Stimulated activated CD8-positive, alpha-beta memory T cell treated with anti-CD3 and anti-CD28 coated beads, Interleukin-2, amount 100 ng/mL, for 1 hour (primary cell): Measurements from ENCODE around the gene CAP2.
"Not testable (repeated sequence)": the region's sequence is repeated elsewhere in the genome, so short reads cannot be mapped to it uniquely, and the experiment has no call there.

ENCODE experiments used
- DNase-seq, 2 donors: peaks; one replicate each; pipeline ENCODE4 v3.0.0-alpha.2; 2020; ENCODE audit warnings: low read depth in 2 of 2

Gene CAP2

DNA sequence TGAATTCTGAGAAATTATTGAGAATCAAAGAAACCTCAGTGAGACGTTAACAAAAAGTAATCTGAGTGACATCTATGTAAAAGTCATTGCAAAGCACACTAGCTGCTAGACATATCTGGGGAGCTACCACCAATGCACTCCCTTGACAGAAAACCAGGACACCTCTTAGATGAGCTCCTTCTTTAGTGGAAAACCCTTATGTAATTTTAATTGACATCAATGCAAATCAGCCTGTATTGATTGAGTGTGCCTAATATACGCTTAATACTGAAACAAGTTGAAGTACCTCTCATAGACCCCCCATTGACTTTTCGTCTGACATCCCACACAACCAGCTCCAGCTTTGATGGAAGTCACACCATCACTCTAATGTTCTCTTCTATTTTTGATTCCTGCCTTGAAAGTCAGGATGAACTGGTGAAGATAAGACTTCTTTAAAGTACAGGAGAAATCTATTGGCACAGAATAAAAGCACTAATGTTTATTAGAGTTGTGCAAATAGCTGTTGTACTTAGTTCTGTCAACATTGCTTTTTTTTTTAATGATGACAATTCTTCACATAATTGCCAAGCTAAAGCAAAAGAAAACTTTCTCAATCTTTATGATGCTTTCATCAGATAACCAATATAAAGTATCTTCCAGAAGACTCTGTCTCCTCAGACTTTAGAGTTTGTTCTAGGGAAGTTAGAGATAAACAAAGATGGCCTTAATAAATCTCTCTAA, 108.7 kb downstream of the CAP2 start:
- no peak for DNase-seq

- DNase-seq = no peak
These were observed 109.7 kb downstream of the CAP2 start for GRCh38 chr6:17503051-17503450.

DNA sequence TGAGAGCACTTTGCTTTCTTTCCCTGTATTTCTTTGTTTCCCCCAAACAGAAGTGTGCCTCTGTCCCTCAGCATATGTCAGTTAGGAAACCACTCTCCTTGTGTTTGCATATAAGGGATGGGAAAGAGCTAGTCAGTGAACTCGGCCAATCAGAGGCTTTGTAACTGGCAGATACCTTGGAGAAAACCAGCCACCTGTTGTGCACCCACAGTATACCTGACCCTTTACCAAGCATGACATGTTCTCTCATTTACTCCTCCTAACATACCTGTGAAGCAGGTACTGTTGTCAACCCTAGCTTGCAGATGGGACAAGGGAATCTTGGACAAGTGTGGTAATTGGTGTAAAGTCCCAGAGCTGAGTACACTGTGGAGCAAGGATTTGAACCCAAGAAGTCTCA, 110.6 kb downstream of the CAP2 start:
- no peak for DNase-seq

- DNase-seq = no peak
These were observed 111.7 kb downstream of the CAP2 start for GRCh38 chr6:17505062-17505476.

GRCh38 chr6:17505767-17506280, 112.4 kb downstream of the CAP2 start:
- no peak for DNase-seq

- DNase-seq = no peak
These were observed 113.1 kb downstream of the CAP2 start for GRCh38 chr6:17506531-17506930.

- no peak for DNase-seq
These were observed 113.6 kb downstream of the CAP2 start for GRCh38 chr6:17506962-17507361.

- DNase-seq = no peak
These were observed 117.7 kb downstream of the CAP2 start for GRCh38 chr6:17511084-17511483.

DNA sequence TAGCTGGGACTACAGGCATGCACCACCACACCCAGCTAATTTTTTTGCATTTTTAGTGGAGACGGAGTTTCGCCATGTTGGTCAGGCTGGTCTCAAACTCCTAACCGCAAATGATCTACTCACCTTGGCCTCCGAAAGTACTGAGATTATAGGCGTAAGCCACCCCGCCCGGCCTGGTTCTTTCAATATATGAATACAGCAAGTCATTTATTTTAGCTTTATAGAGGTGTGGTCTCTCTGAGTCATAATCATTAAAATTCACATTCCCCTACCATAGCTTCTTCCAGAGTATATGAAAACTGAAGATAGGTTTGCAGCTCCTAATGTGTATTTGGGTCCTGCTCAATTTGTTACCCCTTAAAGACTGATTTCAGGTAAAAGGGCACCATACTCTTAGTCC, 118.2 kb downstream of the CAP2 start:
- DNase-seq = no peak

- DNase-seq = no peak
These were observed 125.7 kb downstream of the CAP2 start for GRCh38 chr6:17519120-17519519.

GRCh38 chr6:17525637-17526036, 132.2 kb downstream of the CAP2 start:
- DNase-seq = no peak

- no peak for DNase-seq
These were observed 133.7 kb downstream of the CAP2 start for GRCh38 chr6:17527076-17527475.

DNA sequence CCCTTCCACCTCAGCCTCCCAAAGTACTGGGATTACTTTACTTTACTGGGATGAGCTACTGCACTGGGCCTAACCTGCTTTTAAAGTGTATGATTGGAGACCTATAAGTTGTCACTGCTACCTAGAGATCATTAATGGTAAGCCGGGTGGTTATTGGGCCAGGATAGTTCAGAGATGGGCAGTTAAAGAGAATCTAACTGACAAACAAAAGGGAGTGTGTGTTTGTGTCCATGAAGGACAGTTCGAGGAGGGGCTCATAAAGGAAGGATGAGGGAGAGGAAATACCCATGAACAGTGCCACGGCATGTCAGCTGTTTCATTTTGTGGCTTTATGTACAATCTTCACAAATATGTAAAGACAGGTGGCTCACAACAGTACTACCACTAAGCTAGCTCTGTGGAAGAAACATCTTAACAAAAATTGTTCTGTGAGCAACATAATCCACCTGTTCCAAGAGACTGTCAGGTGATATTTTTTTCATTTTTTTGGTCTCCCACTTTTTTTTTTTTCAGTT, 137.0 kb downstream of the CAP2 start:
- DNase-seq = no peak

GRCh38 chr6:17536586-17536985, 143.2 kb downstream of the CAP2 start:
- no peak for DNase-seq

DNA sequence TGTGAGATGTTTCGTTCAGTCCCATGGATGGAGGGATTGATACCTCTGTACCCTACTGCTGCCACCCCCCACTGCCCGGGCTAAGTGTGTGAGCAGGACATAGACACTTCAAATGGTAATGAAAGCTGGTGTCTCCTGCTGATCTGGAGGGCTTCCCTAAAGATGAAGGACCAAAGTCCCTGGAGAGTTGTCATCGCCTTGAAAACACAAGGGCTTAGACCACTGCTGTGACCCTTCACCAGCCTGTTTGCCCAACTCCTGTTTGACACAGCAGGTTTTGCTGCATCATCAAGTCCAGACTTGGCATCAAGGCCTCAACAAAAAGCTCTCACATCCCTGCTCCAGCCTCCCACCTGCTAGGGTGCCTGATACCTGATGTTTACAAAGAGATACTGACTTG, 148.8 kb downstream of the CAP2 start:
- no peak for DNase-seq

DNA sequence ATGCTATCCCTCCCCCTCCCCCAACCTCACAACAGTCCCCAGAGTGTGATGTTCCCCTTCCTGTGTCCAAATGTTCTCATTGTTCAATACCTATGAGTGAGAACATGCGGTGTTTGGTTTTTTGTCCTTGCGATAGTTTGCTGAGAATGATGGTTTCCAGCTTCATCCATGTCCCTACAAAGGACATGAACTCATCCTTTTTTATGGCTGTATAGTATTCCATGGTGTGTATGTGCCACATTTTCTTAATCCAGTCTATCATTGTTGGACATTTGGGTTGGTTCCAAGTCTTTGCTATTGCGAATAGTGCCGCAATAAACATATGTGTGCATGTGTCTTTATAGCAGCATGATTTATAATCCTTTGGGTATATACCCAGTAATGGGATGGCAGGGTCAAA, 152.3 kb downstream of the CAP2 start:
- DNase-seq = not testable (repeated sequence)

GRCh38 chr6:17551383-17551958, 158.1 kb downstream of the CAP2 start:
- no peak for DNase-seq

DNA sequence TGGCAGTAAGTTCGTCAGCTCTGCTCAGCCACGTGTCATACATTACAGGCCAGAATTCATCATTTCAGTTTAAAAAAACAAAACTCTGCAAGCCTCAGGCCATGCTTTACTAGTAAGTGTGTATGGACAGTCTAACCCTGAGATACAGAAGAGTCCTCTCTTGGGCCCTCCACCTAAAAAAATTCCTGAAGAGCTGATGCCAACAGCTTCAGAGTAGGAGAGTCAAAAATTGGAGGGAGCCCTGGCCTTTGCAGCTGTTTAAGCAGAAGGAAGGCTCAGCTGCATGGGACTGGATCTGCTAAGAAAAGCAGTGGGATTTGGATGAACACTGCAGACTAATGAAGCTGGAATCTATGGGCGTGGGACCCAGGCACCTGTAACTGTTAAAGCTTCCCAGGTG, 159.5 kb downstream of the CAP2 start:
- DNase-seq = no peak

GRCh38 chr6:17556014-17556413, 162.6 kb downstream of the CAP2 start:
- no peak for DNase-seq

DNA sequence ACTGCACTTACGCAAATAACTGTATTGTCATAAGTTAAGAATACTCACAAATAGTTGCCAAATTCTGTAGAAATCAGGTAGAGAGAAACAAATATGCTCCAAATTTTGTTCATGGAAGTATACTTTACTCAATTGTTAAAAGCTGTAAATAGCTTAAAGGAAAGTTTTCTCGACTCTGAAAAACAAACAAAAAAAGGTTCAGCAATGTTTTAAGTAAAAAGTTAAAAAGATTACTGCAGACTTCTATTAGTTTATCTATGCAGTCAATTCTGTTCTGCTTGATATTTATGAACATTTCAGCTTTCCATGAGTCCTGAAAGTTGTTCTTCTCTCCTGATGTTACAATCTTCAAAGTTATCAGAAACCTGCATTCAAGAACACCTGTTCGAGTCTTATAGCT, 169.2 kb downstream of the CAP2 start:
- DNase-seq = no peak

DNA sequence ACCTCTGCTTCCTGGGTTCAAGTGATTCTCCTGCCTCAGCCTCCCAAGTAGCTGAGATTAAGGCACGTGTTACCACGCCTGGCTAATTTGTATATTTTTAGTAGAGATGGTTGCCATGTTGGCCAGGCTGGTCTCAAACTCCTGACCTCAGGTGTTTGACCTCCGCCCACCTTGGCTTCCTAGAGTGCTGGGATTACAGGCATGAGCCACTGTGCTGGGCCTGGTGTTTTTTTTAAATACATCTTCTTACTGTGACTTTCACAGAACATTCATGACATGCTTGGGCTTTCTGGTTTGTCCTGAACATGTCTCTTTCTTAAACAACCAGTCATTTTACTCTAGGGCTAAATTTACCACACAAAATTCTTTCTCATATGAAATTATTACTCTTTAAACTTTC, 172.0 kb downstream of the CAP2 start:
- DNase-seq = no peak

GRCh38 chr6:17574866-17575560, 181.6 kb downstream of the CAP2 start:
- DNase-seq = no peak

- DNase-seq = no peak
These were observed 183.7 kb downstream of the CAP2 start for GRCh38 chr6:17577059-17577458.
